A549 (cell line): ENCODE results near the gene MYO1D. TPM values are rescaled to one million over a fixed set of nuclear protein-coding genes. Genes with fewer than 3 reads are reported as not detected.

Source experiments
- ATAC-seq, 2 experiments: fragments of 200-7000 bp in 1 of 2; fragments of >200 bp in 1 of 2; cut with Nextera tagmentation in 1 of 2; cut with Tn5 transposase in 1 of 2; 3 replicates each; pipeline versions ENCODE4 v1.8.0 to v1.9.1; 2018 to 2020; ENCODE audit warnings: mild to moderate bottlenecking in 1 of 2, moderate library complexity in 1 of 2
- CTCF ChIA-PET: fragments of 300-600 bp; sonication (Branson Sonifier 250); formaldehyde crosslinking; extraction: SDS; loops from one replicate; lab custom pipeline; 2021; ENCODE audit warnings: antibody characterized with exemption, inconsistent platforms; lab: Yijun Ruan, JAX
- POLR2A ChIA-PET: fragments of 350-600 bp; formaldehyde crosslinking; extraction: SDS; loops from one replicate; lab custom pipeline; 2021; ENCODE audit warnings: antibody characterized with exemption, inconsistent platforms; lab: Yijun Ruan, JAX
- DNase-seq, 2 experiments: peaks; one replicate each; pipeline versions ENCODE4 v3.0.0 to v3.0.0-alpha.2; 2011 to 2016; ENCODE audit warnings: low read depth in 1 of 2, low spot score in 1 of 2
- FAIRE-seq: peaks from 2 replicates; lab custom pipeline; 2011; peaks lifted over from hg19 to GRCh38; lab: Jason Lieb, UNC
- H3K27ac ChIP-seq, 2 experiments: fragments of >200 bp; sonication (Bioruptor Twin); formaldehyde crosslinking; 3 replicates each; pipeline ENCODE4 v1.5.1; 2016 to 2017
- H3K4me1 ChIP-seq: fragments of >200 bp; sonication (Bioruptor Twin); formaldehyde crosslinking; 3 replicates; pipeline ENCODE4 v1.6.1; 2016
- H3K4me2 ChIP-seq: fragments of >200 bp; sonication (Bioruptor Twin); formaldehyde crosslinking; 3 replicates; pipeline ENCODE4 v1.6.1; 2016
- H3K4me3 ChIP-seq: fragments of >200 bp; sonication (Bioruptor Twin); formaldehyde crosslinking; 3 replicates; pipeline ENCODE4 v1.5.1; 2016
- H3K9me3 ChIP-seq: fragments of >200 bp; sonication (Bioruptor Twin); formaldehyde crosslinking; 3 replicates; pipeline ENCODE4 v1.6.1; 2016
- BHLHE40 ChIP-seq: IDR thresholded peaks from 2 replicates; pipeline ENCODE4 v1.6.1; 2012; ENCODE audit warnings: low read depth, low read length, inconsistent platforms
- CHD2 ChIP-seq: fragments of 150-350 bp; IDR thresholded peaks from 2 replicates; pipeline ENCODE4 v1.6.1; 2014; ENCODE audit warnings: low read length; ENCODE audit not compliant: partially characterized antibody
- CHD4 ChIP-seq: fragments of 200-600 bp; sonication (generic); IDR thresholded peaks from 2 replicates; pipeline ENCODE4 v1.6.1; 2016; ENCODE audit warnings: antibody characterized with exemption, mild to moderate bottlenecking, borderline replicate concordance
- CTCF ChIP-seq: fragments of >200 bp; sonication (Bioruptor Twin); formaldehyde crosslinking; IDR thresholded peaks from 3 replicates; pipeline ENCODE4 v1.5.1; 2016
- E2F6 ChIP-seq: IDR thresholded peaks from 2 replicates; pipeline ENCODE4 v1.6.1; 2012; ENCODE audit warnings: low read depth, borderline replicate concordance
- EHMT2 ChIP-seq: fragments of 200-600 bp; sonication (generic); IDR thresholded peaks from 2 replicates; pipeline ENCODE4 v1.6.1; 2016; ENCODE audit warnings: antibody characterized with exemption, low read depth, mild to moderate bottlenecking, moderate library complexity
- EP300 ChIP-seq, 2 experiments: fragments of >200 bp; sonication (Bioruptor Twin); formaldehyde crosslinking; IDR thresholded peaks; 2 replicates in 1 of 2; 3 replicates in 1 of 2; pipeline ENCODE4 v1.6.1; 2016 to 2017
- ESRRA ChIP-seq: fragments of 150-350 bp; IDR thresholded peaks from 2 replicates; pipeline ENCODE4 v1.6.1; 2014; ENCODE audit warnings: mild to moderate bottlenecking, low read length, borderline replicate concordance
- FOSB ChIP-seq: fragments of 250-450 bp; sonication (Bioruptor Pico); IDR thresholded peaks from 2 replicates; pipeline ENCODE4 v1.5.0; 2020; ENCODE audit warnings: mild to moderate bottlenecking, moderate library complexity
- GATA3 ChIP-seq: IDR thresholded peaks from 2 replicates; pipeline ENCODE4 v1.6.1; 2012; ENCODE audit warnings: borderline replicate concordance
- HDAC2 ChIP-seq: fragments of 200-600 bp; sonication (generic); IDR thresholded peaks from 2 replicates; pipeline ENCODE4 v1.6.1; 2016
- HES2 ChIP-seq: fragments of >200 bp; sonication (Bioruptor Twin); formaldehyde crosslinking; IDR thresholded peaks from 2 replicates; pipeline ENCODE4 v1.6.1; 2016
- HEYL ChIP-seq: fragments of 250-450 bp; sonication (Bioruptor Pico); IDR thresholded peaks from 2 replicates; pipeline ENCODE4 v1.8.0; 2021; ENCODE audit warnings: mild to moderate bottlenecking, moderate library complexity
- HOXA7 ChIP-seq: fragments of 250-450 bp; sonication (Bioruptor Pico); IDR thresholded peaks from 2 replicates; pipeline ENCODE4 v1.5.0; 2020; ENCODE audit warnings: mild to moderate bottlenecking, moderate library complexity
- HOXB13 ChIP-seq: fragments of 250-450 bp; sonication (Bioruptor Pico); IDR thresholded peaks from 2 replicates; pipeline ENCODE4 v1.5.0; 2020; ENCODE audit warnings: low read depth, mild to moderate bottlenecking, moderate library complexity
- HOXB5 ChIP-seq: fragments of 250-450 bp; sonication (Bioruptor Pico); IDR thresholded peaks from 2 replicates; pipeline ENCODE4 v1.5.0; 2020; ENCODE audit warnings: mild to moderate bottlenecking, moderate library complexity
- KDM1A ChIP-seq: fragments of 200-600 bp; sonication (generic); IDR thresholded peaks from 2 replicates; pipeline ENCODE4 v1.6.1; 2016; ENCODE audit warnings: low read depth, mild to moderate bottlenecking
- MAX ChIP-seq: IDR thresholded peaks from 2 replicates; pipeline ENCODE4 v1.6.1; 2012
- NPAS2 ChIP-seq: fragments of 250-450 bp; sonication (Bioruptor Pico); IDR thresholded peaks from 2 replicates; pipeline ENCODE4 v1.8.0; 2022; ENCODE audit warnings: mild to moderate bottlenecking, moderate library complexity, borderline replicate concordance
- PBX3 ChIP-seq: IDR thresholded peaks from 2 replicates; pipeline ENCODE4 v1.6.1; 2012
- PHF8 ChIP-seq: fragments of 200-600 bp; sonication (generic); IDR thresholded peaks from 2 replicates; pipeline ENCODE4 v1.6.1; 2016; ENCODE audit warnings: low read depth, mild to moderate bottlenecking, antibody characterized with exemption, moderate library complexity, borderline replicate concordance
- POLR2AphosphoS2 ChIP-seq: conservative IDR thresholded peaks from 2 replicates; pipeline ENCODE4 v1.6.1; 2012; ENCODE audit warnings: low read length, improper control_type of control experiment, inconsistent platforms
- RARB ChIP-seq: fragments of 250-450 bp; sonication (Bioruptor Pico); IDR thresholded peaks from 2 replicates; pipeline ENCODE4 v1.8.0; 2021; ENCODE audit warnings: mild to moderate bottlenecking, moderate library complexity
- REST ChIP-seq: fragments of 200-600 bp; sonication (generic); IDR thresholded peaks from 2 replicates; pipeline ENCODE4 v1.6.1; 2016; ENCODE audit warnings: antibody characterized with exemption, mild to moderate bottlenecking, moderate library complexity
- RFX5 ChIP-seq: fragments of 450-650 bp; IDR thresholded peaks from 2 replicates; pipeline ENCODE4 v1.7.1; 2014; ENCODE audit warnings: antibody characterized with exemption, mild to moderate bottlenecking, moderate library complexity
- SMC3 ChIP-seq: fragments of >200 bp; sonication (Bioruptor Twin); formaldehyde crosslinking; IDR thresholded peaks from 3 replicates; pipeline ENCODE4 v1.6.1; 2018; ENCODE audit warnings: inconsistent platforms
- SREBF2 ChIP-seq: fragments of 450-650 bp; IDR thresholded peaks from 2 replicates; pipeline ENCODE4 v1.6.1; 2014; ENCODE audit warnings: mild to moderate bottlenecking, moderate library complexity
- TFCP2L1 ChIP-seq: fragments of 250-450 bp; sonication (Bioruptor Pico); IDR thresholded peaks from 2 replicates; pipeline ENCODE4 v1.5.0; 2021; ENCODE audit warnings: mild to moderate bottlenecking
- TP53 ChIP-seq: fragments of 250-450 bp; sonication (Bioruptor Pico); IDR thresholded peaks from 2 replicates; pipeline ENCODE4 v1.5.0; 2021; ENCODE audit warnings: mild to moderate bottlenecking, moderate library complexity
- USF2 ChIP-seq: fragments of 450-650 bp; IDR thresholded peaks from 2 replicates; pipeline ENCODE4 v1.6.1; 2014; ENCODE audit warnings: antibody characterized with exemption
- ZSCAN20 ChIP-seq: fragments of 250-450 bp; sonication (Bioruptor Pico); IDR thresholded peaks from 2 replicates; pipeline ENCODE4 v1.8.0; 2022; ENCODE audit warnings: mild to moderate bottlenecking, moderate library complexity
- WGBS: methylation state at CpG from one replicate; pipeline ENCODE4 v1.1.6; 2017; ENCODE audit errors: missing lambda C conversion rate; 5-methylcytosine and 5-hydroxymethylcytosine counted together
- polyA plus RNA-seq, 4 experiments: library from polyadenylated mRNA; depleted of rRNA in 3 of 4; stranded (reverse); fragments of >200 nt; fragmentation: RNase III in 1 of 4; extraction: RNeasy Plus Mini Kit Qiagen cat#74134 plus additional on column Dnase treatment in 1 of 4; gene quantifications; 2 replicates in 3 of 4; 3 replicates in 1 of 4; pipeline ENCODE4 v1.2.3, GENCODE V29; 2011 to 2017

The MYO1D gene
- polyA plus RNA-seq, 2 of the 4 experiments (the other 2 are of a cell fraction): 2.8 to 4.2 TPM

- H3K9me3 ChIP-seq: no peaks in the 10 kb centered on the region
- no peak overlapping the region for H3K27ac ChIP-seq
- DNase-seq (no peak), FAIRE-seq (no peak), ATAC-seq (no peak)
- CTCF ChIA-PET: interaction anchor here (2.5 to 2.7 kb wide), 2 partner anchors 19 to 74 kb away, joined by 14 to 15 read pairs; partner anchors contain the start of gene MYO1D
- POLR2A ChIA-PET: interaction anchor here (0.6 kb wide), 1 partner anchor 11 kb away, joined by 3 read pairs; no protein-coding TSS in a partner anchor
- no peak overlapping the region for H3K4me3 ChIP-seq
- TF ChIP-seq CHD4 (no peak), TFCP2L1 (CRISPR knock-in tag) (no peak), REST (no peak), HES2 (no peak), EHMT2 (no peak), E2F6 (no peak), ESRRA (no peak), BHLHE40 (no peak), PHF8 (no peak), NPAS2 (CRISPR knock-in tag) (no peak), HOXB5 (CRISPR knock-in tag) (no peak), SREBF2 (no peak), HOXA7 (CRISPR knock-in tag) (no peak), CHD2 (no peak), EP300 (IDR thresholded peaks at IDR 0.05) (no peak), KDM1A (no peak), FOSB (no peak), USF2 (no peak), HEYL (no peak)
- H3K4me1 ChIP-seq: peaks cover 9% of the 10 kb centered on the region; the same call in 2 of the 3 replicates
- H3K4me2 ChIP-seq: no peak overlapping the region
These were observed 74.6 kb downstream of the MYO1D start for GRCh38 chr17:32802306-32802705.

GRCh38 chr17:32801641-32802040 lies 75.3 kb downstream of the MYO1D start:
- Histone ChIP-seq H3K4me1 (peaks cover 6% of the 10 kb centered on the region; the same call in 2 of the 3 replicates), H3K4me2 (no peak overlapping the region), H3K27ac (no peak overlapping the region), H3K9me3 (no peaks in the 10 kb centered on the region), H3K4me3 (no peak overlapping the region)
- no peak for TF ChIP-seq RFX5
- no peak for TF ChIP-seq GATA3
- no peak for TF ChIP-seq BHLHE40
- no peak for TF ChIP-seq MAX
- no peak for TF ChIP-seq KDM1A
- TF ChIP-seq POLR2AphosphoS2: no peak
- TF ChIP-seq SMC3: no peak
- TF ChIP-seq HDAC2: no peak
- TF ChIP-seq RARB (CRISPR knock-in tag): no peak
- no peak for TF ChIP-seq CHD2
- no peak for TF ChIP-seq ZSCAN20 (CRISPR knock-in tag)
- no peak for TF ChIP-seq HOXB5 (CRISPR knock-in tag)
- no peak for TF ChIP-seq ESRRA
- TF ChIP-seq CTCF: no peak
- no peak for TF ChIP-seq HOXB13
- TF ChIP-seq TP53 (CRISPR knock-in tag): no peak
- no peak for TF ChIP-seq PBX3
- DNase-seq (no peak), FAIRE-seq (no peak), ATAC-seq (no peak)
- POLR2A ChIA-PET: interaction anchor here (0.6 kb wide), 2 partner anchors 10 kb away, joined by 3 to 10 read pairs; no protein-coding TSS in a partner anchor
- CTCF ChIA-PET: interaction anchor here (0.6 to 2.7 kb wide), 3 partner anchors 18 to 75 kb away, joined by 3 to 15 read pairs (median 14); partner anchors contain the start of gene MYO1D
- 46% methylated on average over 2 of the region's 2 CpGs for WGBS
